ENCODE measurements around the gene YIPF1.

DNA sequence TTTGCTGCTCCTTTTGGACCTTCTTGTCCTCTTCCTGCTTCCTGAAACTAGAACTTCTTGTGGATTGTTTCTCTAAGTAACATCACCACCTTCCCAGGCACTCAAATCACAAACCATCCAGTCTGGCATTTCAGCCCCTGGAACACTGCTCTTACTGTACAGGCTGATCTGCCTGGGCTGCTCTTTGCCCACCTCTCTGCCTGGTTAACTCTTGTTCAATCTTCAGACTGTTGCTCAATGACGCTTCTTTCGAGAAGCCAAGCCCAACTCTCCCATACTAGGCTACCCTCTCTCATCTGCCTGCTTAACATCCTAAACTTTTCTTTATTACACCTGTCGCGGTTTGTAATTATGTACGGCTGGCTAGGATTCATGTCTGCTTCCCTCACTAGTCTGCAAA lies 5.0 kb upstream of the YIPF1 start:
- no peak for TF ChIP-seq CTCF (IDR thresholded peaks at IDR 0.05)
- no peak for TF ChIP-seq POLR2A (IDR thresholded peaks at IDR 0.05)
